ENCODE measurements around the gene RAB8B. TPM values are rescaled to one million over a fixed set of nuclear protein-coding genes. Genes with fewer than 3 reads are reported as not detected.

Gene RAB8B
- total RNA-seq, 1 experiment from 2014 or later, result 11.7 TPM

DNA sequence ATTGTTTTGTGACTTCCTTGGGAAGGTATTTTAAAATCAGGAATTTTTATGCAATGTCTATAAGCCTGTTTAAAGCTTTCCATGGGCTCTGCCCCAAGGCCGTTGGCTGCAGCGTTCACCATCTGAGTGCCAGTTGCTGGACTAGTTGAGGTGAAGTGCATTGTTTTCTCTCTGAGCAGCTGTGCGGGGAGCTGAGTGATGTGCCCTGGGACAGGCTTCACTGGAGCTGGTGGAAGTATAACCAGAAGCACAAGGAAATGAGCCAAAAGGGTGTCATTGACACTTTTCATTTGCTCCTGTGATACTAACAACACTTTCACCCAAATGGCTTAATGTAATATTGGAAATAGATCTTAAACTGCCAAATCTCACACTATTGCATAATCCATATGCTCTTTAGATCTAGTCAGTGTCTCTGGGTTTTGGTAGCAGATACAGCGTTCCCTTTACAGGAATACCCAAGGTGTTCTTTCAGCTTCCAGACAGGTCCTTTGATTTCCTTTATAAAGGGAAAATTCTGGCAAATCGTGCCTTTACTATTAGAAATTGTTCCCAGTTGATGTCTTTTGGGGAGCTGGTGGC, 117.2 kb downstream of the RAB8B start:
- Mint-ChIP-seq H3K9me3 (ENCODE audit: unreplicated experiment) (no peaks in the 10 kb centered on the region), H3K27ac (ENCODE audit: low read depth, unreplicated experiment) (no peak overlapping the region), H3K4me3 (ENCODE audit: unreplicated experiment) (no peak overlapping the region), H3K4me1 (ENCODE audit: insufficient read depth, unreplicated experiment) (no peaks in the 10 kb centered on the region), H3K36me3 (ENCODE audit: insufficient read depth, unreplicated experiment) (peaks cover 6% of the 10 kb centered on the region), H3K27me3 (ENCODE audit: insufficient read depth, unreplicated experiment) (no peaks in the 10 kb centered on the region)
- no peak for TF ChIP-seq CTCF (IDR thresholded peaks at IDR 0.05; ENCODE audit: unreplicated experiment)
- BruUV-seq (replicated peaks), result no TSS peak
- ChIA-PET POLR2A (interaction anchor here (1.3 kb wide), 1 partner anchor 8 kb away, joined by 3 read pairs; no protein-coding TSS in a partner anchor), CTCF (interaction anchor here (1.2 kb wide), 1 partner anchor 13 kb away, joined by 5 read pairs; no protein-coding TSS in a partner anchor)
- intact Hi-C loops (cut with micrococcal nuclease), result no loop called here
- no peak for DNase-seq (ENCODE audit: unreplicated experiment)

GRCh38 chr15:63308491-63308890, 119.1 kb downstream of the RAB8B start:
- no peak overlapping the region for H3K27ac Mint-ChIP-seq (ENCODE audit: low read depth, unreplicated experiment)
- H3K9me3 Mint-ChIP-seq (ENCODE audit: unreplicated experiment), result no peaks in the 10 kb centered on the region
- no peaks in the 10 kb centered on the region for H3K4me1 Mint-ChIP-seq (ENCODE audit: insufficient read depth, unreplicated experiment)
- H3K27me3 Mint-ChIP-seq (ENCODE audit: insufficient read depth, unreplicated experiment), result no peaks in the 10 kb centered on the region
- TF ChIP-seq CTCF (IDR thresholded peaks at IDR 0.05; ENCODE audit: unreplicated experiment), result no peak
- H3K36me3 Mint-ChIP-seq (ENCODE audit: insufficient read depth, unreplicated experiment), result peaks cover 6% of the 10 kb centered on the region
- no TSS peak for BruUV-seq (replicated peaks)
- no peak overlapping the region for H3K4me3 Mint-ChIP-seq (ENCODE audit: unreplicated experiment)
- intact Hi-C loops (cut with micrococcal nuclease), result no loop called here
- ChIA-PET CTCF (interaction anchor here (0.6 kb wide), 1 partner anchor 446 kb away, joined by 6 read pairs; no protein-coding TSS in a partner anchor), POLR2A (interaction anchor here (0.9 to 1.2 kb wide), 2 partner anchors 61 to 189 kb away, joined by 3 read pairs; no protein-coding TSS in a partner anchor)
- no peak for DNase-seq (ENCODE audit: unreplicated experiment)

GRCh38 chr15:63308947-63309346, 119.5 kb downstream of the RAB8B start:
- POLR2A ChIA-PET, result no interaction called here
- CTCF ChIA-PET, result no interaction called here
- no peak for DNase-seq (ENCODE audit: unreplicated experiment)

DNA sequence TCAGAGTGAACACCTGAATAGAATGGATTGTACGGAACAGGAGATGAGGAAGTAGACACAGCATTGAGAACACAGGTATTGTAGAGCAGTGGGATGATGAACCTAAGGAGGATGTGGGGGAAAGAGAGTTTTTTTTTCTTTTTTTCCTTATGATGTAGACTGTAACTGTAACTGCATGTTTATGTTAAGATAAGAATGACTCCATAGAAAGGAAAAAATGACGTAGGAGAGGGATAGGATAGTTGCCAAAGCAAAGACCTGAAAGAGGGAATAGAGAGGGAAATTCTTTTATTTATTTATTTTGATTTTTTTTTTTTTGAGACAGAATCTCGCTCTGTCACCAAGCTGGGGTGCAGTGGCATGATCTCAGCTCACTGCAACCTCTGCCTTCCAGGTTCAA, 121.2 kb downstream of the RAB8B start:
- no peak for DNase-seq (ENCODE audit: unreplicated experiment)
- no peak overlapping the region for H3K4me3 Mint-ChIP-seq (ENCODE audit: unreplicated experiment)
- TF ChIP-seq CTCF (IDR thresholded peaks at IDR 0.05; ENCODE audit: unreplicated experiment), result no peak
- CTCF ChIA-PET, result interaction anchor here (0.6 to 1.6 kb wide), 6 partner anchors 9 to 762 kb away, joined by 3 to 5 read pairs (median 3); no protein-coding TSS in a partner anchor
- H3K9me3 Mint-ChIP-seq (ENCODE audit: unreplicated experiment), result no peaks in the 10 kb centered on the region
- BruUV-seq (replicated peaks), result no TSS peak
- H3K27me3 Mint-ChIP-seq (ENCODE audit: insufficient read depth, unreplicated experiment), result no peaks in the 10 kb centered on the region
- H3K36me3 Mint-ChIP-seq (ENCODE audit: insufficient read depth, unreplicated experiment), result peaks cover 6% of the 10 kb centered on the region
- H3K27ac Mint-ChIP-seq (ENCODE audit: low read depth, unreplicated experiment), result no peak overlapping the region
- POLR2A ChIA-PET, result interaction anchor here (0.7 to 0.9 kb wide), 2 partner anchors 9 to 10 kb away, joined by 3 to 6 read pairs; no protein-coding TSS in a partner anchor
- intact Hi-C loops (cut with micrococcal nuclease), result no loop called here
- H3K4me1 Mint-ChIP-seq (ENCODE audit: insufficient read depth, unreplicated experiment), result no peaks in the 10 kb centered on the region

More at GRCh38 chr15:63308947-63309346, 119.5 kb downstream of the RAB8B start:
- H3K36me3 Mint-ChIP-seq (ENCODE audit: insufficient read depth, unreplicated experiment), result peaks cover 6% of the 10 kb centered on the region
- no peak for TF ChIP-seq CTCF (IDR thresholded peaks at IDR 0.05; ENCODE audit: unreplicated experiment)
- H3K4me3 Mint-ChIP-seq (ENCODE audit: unreplicated experiment), result no peak overlapping the region
- H3K27me3 Mint-ChIP-seq (ENCODE audit: insufficient read depth, unreplicated experiment), result no peaks in the 10 kb centered on the region
- H3K9me3 Mint-ChIP-seq (ENCODE audit: unreplicated experiment), result no peaks in the 10 kb centered on the region
- intact Hi-C loops (cut with micrococcal nuclease), result no loop called here
- H3K4me1 Mint-ChIP-seq (ENCODE audit: insufficient read depth, unreplicated experiment), result no peaks in the 10 kb centered on the region
- BruUV-seq (replicated peaks), result no TSS peak
- no peak overlapping the region for H3K27ac Mint-ChIP-seq (ENCODE audit: low read depth, unreplicated experiment)
